ENCODE measurements around the gene TXLNA. TPM values are rescaled to one million over a fixed set of nuclear protein-coding genes. Genes with fewer than 3 reads are reported as not detected.

The TXLNA gene
- total RNA-seq, 2 donors from 2014 or later: 71.9 to 81.7 TPM

DNA sequence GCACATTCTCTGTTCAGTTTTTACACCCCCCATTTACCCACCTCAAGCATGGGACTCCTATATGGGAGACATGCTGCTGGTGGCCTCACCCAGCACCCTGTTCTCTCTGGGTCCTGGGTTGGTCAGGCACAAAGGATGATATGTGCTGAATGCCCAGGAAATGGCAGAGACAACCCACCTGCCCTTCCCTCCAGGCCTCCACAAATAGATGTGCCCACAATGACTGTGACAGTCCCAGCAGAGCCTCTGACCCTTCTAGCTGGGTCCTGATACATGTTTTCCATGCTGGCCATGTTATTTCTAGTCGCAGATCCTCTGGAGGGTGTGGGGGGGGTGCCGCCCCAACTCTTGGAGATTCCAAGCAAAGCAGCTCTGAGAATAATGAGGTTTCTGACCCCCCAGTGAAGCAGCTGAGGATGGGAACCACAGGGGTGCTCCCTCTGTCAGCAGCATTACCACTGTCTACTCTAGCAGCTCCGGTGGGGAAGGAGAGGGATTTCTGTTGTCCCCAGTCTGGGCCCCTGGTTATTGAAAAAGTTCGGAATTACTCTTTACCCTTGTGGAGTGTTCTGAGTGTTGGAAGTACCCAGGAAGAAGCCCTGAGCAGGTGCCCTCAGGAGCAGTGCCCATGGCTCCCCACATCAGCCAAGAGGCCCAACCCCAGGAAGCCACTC lies 19.7 kb downstream of the TXLNA start:
- no peak for DNase-seq (ENCODE audit: low spot score in 2 of 2)
- peaks cover 29 to 32% of the 10 kb centered on the region in 2 donors for H3K36me3 Mint-ChIP-seq
- peak overlapping the region in 1 of 2 donors; percentile 73 for H3K27ac Mint-ChIP-seq

DNA sequence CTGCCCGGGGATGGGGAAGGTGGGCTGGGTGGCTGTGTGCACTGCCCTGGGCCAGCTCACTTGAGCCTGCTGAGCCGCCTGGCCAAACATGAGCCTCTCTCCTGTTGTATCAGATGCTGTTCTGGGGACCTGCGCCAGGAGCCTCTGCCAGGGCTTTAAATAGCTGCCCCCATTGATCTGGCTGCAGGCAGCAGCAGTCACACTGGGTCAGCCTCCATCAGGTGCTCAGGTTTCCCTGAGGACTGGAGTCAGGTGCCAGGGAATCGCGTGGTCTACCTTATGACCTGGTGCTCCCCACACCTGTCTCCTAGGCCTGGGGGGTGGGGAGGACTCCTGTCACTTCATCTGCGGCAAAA lies 20.2 kb downstream of the TXLNA start:
- H3K27ac Mint-ChIP-seq: peak overlapping the region in 1 of 2 donors; percentile 73

More for the DNA sequence above, 19.7 kb downstream of the TXLNA start:
- ATAC-seq: no peak
- no peaks in the 10 kb centered on the region for H3K9me3 Mint-ChIP-seq

DNA sequence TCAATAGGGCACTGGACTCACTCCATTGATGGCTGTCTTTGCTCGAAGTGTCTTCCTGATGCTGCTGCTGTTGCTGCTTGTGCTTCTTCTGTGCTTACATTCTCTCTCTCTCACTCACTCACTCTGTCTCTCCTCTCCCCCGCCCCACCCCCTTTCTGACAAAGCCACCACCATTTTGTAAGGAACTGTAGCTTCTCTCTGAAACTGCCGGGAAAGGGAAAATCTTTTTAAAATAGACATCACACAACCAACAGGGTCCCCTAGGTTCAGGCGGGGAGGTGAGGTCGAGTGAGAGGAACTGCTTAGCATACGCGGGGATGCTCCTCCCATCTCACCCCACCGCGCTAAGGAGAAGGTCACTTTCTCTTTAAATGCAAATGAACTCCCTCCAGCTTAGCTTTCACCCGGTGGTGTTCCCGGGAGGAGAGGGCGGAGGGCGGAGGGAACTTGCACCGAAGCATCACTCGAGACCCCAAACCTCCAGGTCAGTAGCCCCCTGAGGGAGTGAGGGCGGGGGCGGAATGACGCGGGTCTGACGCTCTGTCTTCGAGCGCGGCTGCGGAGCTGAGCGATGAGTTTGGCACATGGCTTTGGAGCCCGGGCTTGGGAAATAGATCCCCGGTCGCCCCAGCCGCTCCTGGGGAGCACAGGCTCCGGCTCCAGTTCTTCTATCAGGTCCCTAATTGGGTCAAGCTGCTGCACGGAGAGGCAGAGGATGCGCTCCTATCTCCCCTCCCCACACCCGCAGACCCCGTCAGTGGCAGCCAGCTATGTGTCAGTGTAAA lies 20.9 kb downstream of the TXLNA start, which contains the start of gene CCDC28B:
Gene CCDC28B (plus strand): TSS at position 370 of the 785 bp plus-strand sequence. CDS start 1,341 bp downstream, outside the sequence.
- peak within 1 kb of the TSS; percentile 73 to 95 for H3K27ac Mint-ChIP-seq
- DNase-seq (ENCODE audit: low spot score in 2 of 2) (peak; percentile 54 to 73), ATAC-seq (peak; percentile 49 to 53)
- peaks cover 21 to 26% of the 10 kb centered on the region in 2 donors for H3K36me3 Mint-ChIP-seq
- no peaks in the 10 kb centered on the region for H3K9me3 Mint-ChIP-seq

More for the DNA sequence above, 20.2 kb downstream of the TXLNA start:
- ATAC-seq (no peak), DNase-seq (ENCODE audit: low spot score in 2 of 2) (no peak)
- Mint-ChIP-seq H3K9me3 (no peaks in the 10 kb centered on the region), H3K36me3 (peaks cover 26 to 27% of the 10 kb centered on the region in 2 donors)

DNA sequence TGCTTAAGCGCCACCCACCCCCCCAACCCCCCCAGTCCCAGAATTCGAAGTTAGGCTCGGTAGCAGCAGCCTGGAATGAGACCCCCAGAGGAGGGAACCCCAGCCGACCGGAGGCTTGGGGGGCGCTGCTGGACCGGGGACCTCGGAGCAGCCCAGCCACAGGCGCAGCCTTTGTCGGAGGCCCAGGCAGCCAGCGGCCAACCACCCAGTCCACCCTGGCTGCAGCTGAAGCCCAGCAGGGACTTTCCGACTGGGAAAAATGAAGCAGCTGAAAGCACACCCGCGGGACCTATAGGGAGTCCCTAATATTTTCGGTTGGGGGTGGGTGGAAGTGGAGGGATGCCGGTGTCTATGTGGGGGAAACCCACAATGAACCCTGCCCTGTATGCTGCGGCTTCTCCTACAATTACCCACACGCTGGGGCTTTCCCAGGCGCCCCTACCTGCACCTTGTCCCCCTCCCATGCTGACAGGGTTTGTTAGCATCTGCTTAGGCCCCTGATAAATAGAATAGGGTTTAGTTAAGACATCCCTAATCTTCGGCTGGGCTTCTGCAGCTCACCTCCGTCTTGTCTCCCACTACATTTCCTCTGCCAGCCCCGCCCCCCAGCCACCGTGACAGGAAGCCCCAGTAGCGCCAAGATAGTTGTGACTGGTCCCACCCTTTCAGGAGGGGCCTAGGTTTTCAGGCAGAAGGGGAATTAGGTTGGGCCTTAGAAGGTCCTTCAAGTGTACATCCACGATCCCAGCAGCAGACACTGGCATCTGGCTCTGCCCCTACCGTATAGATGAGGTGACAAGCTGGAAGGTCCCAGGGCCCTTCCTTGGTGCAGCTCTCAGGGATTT lies 21.8 kb downstream of the TXLNA start:
- ATAC-seq (peak; percentile 51 to 71), DNase-seq (ENCODE audit: low spot score in 2 of 2) (peak; percentile 74 to 84)
- Mint-ChIP-seq H3K9me3 (no peaks in the 10 kb centered on the region), H3K27ac (peak overlapping the region; percentile 50 to 95), H3K36me3 (peaks cover 19 to 26% of the 10 kb centered on the region in 2 donors)

DNA sequence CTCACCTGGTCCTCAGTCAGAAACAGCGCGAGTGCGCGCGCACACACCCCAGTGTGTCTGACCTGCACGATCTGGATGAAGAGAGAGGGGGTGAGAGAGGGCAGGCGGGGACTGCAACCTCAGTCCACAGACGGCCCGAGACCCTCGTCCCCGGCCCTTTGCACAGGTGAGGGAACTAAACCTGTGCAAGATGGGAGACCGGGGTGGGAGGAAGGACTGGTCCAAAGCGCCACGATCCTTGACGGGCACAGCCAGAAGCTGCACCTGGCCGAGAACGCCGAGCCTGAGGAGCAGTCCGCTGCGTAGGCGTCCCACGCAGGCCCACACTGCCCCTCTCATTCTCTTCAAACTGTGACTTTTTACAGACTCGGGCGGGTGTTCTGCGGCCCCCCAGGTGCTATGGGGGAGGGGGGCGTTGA lies 25.5 kb downstream of the TXLNA start:
- H3K36me3 Mint-ChIP-seq: peaks cover 12 to 19% of the 10 kb centered on the region in 2 donors
- no peak for ATAC-seq
- no peaks in the 10 kb centered on the region for H3K9me3 Mint-ChIP-seq
- H3K27ac Mint-ChIP-seq: peak overlapping the region in 1 of 2 donors; percentile 92
- no peak for DNase-seq (ENCODE audit: low spot score in 2 of 2)

DNA sequence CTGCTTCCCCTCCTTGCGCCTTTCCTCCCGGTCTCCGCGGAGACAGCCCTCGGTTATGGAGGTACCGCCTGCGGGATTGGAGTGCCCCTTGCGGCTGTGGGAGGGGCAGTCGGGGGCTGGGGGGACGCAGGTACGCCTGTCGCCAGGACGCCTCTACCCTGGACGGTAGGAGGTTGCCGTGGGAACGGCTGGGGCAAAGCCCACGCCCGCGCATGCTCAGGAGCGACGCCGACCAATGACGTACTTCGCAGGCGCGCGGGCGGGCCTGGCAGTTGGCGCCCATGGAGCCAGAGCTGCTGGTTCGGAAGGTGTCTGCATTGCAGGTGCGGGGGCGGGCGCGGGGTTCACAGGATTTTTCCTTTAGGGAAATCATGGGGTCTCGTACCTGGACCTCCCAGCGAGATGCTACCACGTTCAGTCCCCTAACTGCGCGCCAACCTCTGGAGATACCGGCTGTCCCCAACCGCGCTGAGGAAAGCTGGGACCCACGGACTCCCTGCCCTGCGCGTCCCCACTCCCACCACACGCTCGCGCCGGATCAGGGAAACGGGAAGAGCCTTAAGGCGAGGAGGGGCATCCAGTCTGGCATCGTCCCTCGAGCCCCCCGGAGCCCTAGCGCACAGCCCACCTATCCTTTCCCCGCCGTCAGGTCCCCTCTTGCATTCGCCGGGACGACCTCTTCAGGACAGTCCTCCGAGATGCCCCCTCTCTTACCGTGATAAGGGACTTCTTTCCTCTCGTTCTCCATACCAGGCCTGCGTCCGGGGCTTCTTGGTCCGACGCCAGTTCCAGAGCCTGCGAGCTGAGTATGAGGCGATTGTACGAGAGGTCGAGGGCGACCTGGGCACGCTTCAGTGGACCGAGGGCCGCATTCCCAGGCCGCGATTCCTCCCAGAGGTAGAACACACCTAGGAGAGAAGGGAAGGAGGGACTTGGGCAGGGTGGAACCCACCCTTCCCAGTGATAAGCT lies 26.2 kb downstream of the TXLNA start, which contains the start of gene IQCC:
Gene IQCC (plus strand): TSS at position 271 of the 970 bp plus-strand sequence. CDS start 11 bp downstream, at position 282.
- Mint-ChIP-seq H3K9me3 (no peaks in the 10 kb centered on the region), H3K36me3 (peaks cover 12 to 19% of the 10 kb centered on the region in 2 donors), H3K27ac (peak within 1 kb of the TSS; percentile 92 to 94)
- DNase-seq (ENCODE audit: low spot score in 2 of 2) (peak; percentile 85 to 90), ATAC-seq (peak; percentile 79 to 82)

DNA sequence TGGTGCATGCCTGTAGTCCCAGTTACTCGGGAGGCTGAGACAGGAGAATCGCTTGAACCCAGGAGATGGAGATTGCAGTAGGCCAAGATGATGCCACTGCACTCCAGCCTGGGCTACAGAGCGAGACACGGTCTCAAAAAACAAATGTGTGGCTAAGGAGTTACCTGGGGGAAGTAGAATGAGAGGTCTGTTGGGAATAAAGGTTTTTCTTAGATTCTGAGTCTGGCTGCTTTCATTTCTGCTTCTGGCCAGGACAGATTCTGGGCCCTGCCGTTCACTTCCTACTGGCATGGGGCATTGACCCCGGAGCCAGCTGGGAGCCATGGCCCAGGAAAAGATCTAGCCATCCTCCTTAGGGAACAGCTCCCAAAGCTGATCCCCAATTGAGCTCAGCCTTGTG lies 29.0 kb downstream of the TXLNA start:
- H3K27ac Mint-ChIP-seq: no peak overlapping the region

DNA sequence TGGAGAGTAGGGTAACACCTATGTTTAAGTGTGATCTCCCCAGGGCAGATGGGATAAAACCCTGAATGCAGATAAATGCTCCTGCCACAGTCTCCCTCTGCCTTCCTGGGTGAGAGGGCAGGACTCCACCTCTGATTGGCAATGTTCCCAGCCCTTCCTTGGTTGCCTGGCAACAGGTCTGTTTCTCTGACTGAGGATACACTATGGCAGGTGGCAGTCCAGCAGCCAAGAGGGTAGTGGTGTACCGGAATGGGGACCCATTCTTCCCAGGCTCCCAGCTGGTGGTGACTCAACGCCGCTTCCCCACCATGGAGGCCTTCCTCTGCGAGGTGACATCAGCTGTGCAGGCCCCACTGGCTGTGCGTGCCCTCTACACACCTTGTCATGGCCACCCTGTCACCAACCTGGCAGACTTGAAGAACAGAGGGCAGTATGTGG lies 29.4 kb downstream of the TXLNA start, which contains the start of gene DCDC2B:
Gene DCDC2B (plus strand): TSS at position 199 of the 438 bp plus-strand sequence. CDS start 5 bp downstream, at position 204.
- no peak for DNase-seq (ENCODE audit: low spot score in 2 of 2)
- Mint-ChIP-seq H3K9me3 (no peaks in the 10 kb centered on the region), H3K27ac (peak within 1 kb of the TSS; percentile 19 to 76), H3K36me3 (peaks cover 6 to 15% of the 10 kb centered on the region in 2 donors)
- ATAC-seq: no peak

More for the DNA sequence above, 29.0 kb downstream of the TXLNA start:
- Mint-ChIP-seq H3K9me3 (no peaks in the 10 kb centered on the region), H3K36me3 (peaks cover 6 to 15% of the 10 kb centered on the region in 2 donors)
- DNase-seq (ENCODE audit: low spot score in 2 of 2): no peak
- ATAC-seq: no peak

DNA sequence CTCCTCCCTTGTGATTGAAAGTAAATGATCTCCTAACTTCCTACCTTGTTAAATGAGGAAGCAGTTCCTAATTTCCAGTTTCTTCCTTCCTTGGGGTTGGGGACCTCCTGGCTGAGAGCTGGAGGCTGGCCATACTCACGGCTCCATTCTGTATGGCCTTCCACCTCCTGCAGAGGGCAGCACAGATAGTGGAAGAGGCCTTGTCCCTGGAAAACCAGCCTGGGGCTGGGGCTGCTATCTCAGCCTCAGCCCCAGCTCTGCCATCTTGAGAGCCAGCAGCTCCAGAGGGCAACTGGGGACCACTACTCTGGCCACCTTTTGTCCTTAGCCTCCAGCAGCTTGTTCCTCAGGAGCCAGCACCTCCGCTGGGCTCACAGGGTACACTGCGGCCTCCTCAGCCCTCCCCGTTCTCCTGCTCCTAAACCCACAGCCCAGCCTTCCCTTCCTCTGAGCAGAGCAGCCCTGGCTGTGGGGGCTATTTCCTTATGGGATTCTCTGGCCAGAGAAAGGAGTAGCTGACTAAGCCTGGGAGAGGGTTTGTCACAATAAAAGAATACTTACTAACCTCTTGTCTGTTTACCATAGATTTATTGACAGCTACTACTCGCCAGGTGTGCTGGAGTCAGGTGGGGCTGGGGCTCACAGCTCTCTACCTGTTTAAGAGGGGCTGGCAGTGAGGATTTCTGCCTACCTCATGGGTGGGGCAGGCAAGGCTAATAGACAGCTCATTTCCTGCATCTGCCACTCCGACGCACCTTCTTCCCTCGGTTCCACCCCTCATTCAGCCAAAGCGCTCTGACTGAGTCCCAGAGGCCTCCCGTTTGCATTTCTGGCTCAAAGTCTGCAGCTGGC lies 36.4 kb downstream of the TXLNA start:
- Mint-ChIP-seq H3K27ac (peak overlapping the region; percentile 23 to 84), H3K36me3 (no peaks in the 10 kb centered on the region), H3K9me3 (no peaks in the 10 kb centered on the region)
- DNase-seq (ENCODE audit: low spot score in 2 of 2) (peak in 1 of 2 donors; percentile 66), ATAC-seq (peak; percentile 90 to 92)

DNA sequence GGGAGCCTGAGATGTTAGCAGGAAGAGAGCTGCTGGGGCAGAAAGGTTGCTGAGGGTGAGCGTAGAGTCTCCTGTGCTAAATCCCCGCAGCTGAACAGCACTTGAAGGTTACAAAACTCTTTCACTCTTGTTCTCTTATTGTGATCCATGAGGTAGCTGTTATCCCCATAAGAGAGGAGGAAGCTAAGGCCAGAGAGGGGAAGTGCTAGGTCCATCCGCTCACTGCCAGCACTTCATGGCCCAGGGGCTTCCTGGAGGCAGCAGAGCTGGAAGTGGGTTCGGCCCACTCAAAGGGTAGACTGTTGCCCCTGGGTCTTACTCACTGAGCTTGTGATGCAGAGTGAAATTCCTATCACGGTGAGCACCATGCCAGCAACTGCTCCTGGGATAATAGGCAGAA lies 37.1 kb downstream of the TXLNA start:
- no peak for ATAC-seq
- no peaks in the 10 kb centered on the region for H3K36me3 Mint-ChIP-seq
- peak overlapping the region; percentile 23 to 36 for H3K27ac Mint-ChIP-seq

DNA sequence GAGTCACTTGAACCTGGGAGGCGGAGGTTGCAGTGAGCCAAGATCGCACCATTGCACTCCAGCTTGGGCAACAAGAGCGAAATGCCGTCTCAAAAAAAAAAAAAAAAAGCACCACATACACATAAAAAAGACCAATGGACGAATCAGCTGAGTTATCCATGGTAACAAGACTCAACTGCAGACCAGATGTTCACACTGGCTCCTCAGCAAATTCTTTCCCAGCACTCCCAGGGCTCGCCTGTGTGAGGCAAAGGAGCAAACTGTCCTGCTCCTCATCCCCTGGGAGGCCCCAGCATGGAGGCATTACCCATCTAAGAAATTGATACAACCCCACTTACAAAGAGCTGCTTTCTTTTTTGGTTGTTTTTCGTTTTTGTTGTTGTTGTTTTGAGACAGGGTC lies 39.5 kb downstream of the TXLNA start:
- DNase-seq (ENCODE audit: low spot score in 2 of 2): no peak
- no peak for ATAC-seq
- peaks cover 3 to 17% of the 10 kb centered on the region in 2 donors for H3K36me3 Mint-ChIP-seq
- H3K27ac Mint-ChIP-seq: peak overlapping the region in 1 of 2 donors; percentile 50
- no peaks in the 10 kb centered on the region for H3K9me3 Mint-ChIP-seq

More for the DNA sequence above, 37.1 kb downstream of the TXLNA start:
- no peaks in the 10 kb centered on the region for H3K9me3 Mint-ChIP-seq
- DNase-seq (ENCODE audit: low spot score in 2 of 2): no peak

DNA sequence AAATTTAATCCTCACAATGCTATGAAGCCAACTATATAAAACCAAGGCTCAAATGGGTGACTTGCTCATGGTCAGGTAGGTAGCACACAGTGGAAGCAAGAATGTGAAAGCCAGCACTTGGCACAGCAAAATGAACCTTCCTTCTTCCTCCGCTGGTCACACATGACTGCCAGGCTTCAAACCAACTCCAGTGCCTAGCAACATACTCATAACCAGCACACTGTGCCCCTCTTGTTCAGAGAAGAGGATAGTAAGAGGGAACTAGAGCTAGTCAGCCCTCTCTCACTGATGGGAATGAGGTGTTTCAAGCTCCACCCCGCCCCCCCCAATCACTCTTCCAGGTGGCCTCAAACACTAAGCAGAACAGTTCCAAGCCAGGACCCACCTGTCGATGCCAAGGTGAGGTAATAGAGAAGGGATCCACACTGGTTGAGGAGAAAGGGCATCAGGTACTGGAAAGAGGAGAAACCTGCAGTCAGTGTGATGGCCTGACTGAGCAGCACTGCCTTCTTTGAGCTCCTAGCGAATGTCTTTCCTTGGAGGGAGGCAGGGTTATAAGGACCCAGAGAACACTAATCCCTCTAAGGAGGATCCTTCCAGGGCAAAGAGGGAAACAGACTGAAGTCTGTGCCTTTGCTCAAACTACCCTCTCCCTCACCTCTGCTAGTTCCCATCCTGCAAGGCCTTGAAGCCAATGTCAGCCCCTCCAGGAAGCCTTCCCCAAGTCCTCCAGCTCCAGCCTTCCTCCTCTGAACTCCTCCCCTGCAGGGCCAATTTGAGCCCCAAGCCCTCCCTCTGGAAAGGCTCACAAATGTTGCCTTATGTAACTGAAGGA lies 41.5 kb downstream of the TXLNA start:
- no peak for ATAC-seq
- H3K36me3 Mint-ChIP-seq: peaks cover 7 to 21% of the 10 kb centered on the region in 2 donors
- no peaks in the 10 kb centered on the region for H3K9me3 Mint-ChIP-seq
- H3K27ac Mint-ChIP-seq: peak overlapping the region in 1 of 2 donors; percentile 98
- no peak for DNase-seq (ENCODE audit: low spot score in 2 of 2)

DNA sequence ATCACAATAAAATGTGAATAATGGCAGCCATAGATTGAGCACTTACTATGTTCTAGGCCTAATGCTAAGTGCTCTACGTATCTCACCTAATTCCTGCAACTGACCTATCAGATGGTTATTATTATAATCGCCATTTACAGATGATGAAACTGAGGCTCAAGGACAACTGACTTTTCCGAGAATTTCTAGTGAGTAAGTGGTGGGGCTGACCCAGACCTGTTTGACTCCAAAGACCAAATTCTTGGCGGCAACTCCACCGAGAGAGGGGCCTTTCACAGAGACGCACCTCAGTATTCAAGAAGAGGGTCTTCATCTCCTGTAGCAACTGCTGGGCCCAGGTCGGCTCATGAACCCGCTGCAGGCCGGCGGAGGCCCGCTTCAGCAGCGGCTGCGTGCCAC lies 42.1 kb downstream of the TXLNA start:
- Mint-ChIP-seq H3K36me3 (peaks cover 7 to 21% of the 10 kb centered on the region in 2 donors), H3K9me3 (no peaks in the 10 kb centered on the region), H3K27ac (peak overlapping the region; percentile 65 to 98)
- ATAC-seq (no peak), DNase-seq (ENCODE audit: low spot score in 2 of 2) (no peak)
